Measurements from ENCODE around the gene NUFIP1.

DNA sequence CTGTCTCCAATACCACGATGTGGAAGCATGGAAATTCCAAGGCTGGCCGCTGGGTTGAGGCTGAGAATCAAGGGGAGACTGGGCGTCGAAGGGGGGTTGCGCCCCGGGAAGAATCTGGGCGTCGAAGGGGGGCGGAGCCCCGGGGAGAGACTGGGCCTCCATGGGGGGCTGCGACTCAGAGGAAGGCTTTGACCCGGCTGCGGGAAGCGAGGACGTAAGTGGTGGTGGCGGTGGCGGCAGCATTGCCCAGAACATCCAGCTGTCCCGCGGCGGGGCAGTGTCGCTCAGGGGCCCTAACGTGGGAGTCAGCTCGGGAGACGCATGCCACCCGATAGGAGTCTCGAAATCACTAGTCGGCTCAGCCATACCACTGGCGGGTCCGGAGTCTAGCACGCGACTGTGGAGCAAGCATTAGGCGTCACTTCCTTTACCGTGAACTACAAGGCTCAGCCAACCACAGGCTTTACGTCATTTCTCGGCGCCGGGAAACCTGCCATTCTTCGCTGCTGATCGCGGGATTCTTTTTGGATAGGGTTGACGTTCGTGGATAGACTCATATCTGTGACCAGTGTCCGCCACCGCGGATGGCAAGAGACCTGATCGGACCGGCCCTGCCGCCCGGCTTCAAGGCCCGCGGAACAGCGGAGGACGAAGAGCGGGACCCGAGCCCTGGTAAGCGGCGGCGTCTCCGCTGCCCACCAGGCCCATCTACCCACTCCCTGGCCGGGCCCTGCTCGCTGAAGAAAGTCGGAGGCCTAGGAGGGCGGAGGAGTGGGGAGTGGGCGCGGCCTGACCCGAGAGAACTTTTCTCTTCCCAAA is at the start of gene NUFIP1, which contains the start of gene GPALPP1:
- TF ChIP-seq CTCF (conservative IDR thresholded peaks at IDR 0.05; ENCODE audit: low read depth in 2 of 2) (no peak), EZH2 (IDR thresholded peaks at IDR 0.05; ENCODE audit: low read depth, unreplicated experiment) (no peak), EZH2phosphoT487 (IDR thresholded peaks at IDR 0.05; ENCODE audit: unreplicated experiment) (no peak), ETS1 (IDR thresholded peaks at IDR 0.05) (peak; percentile 76), POLR2AphosphoS5 (IDR thresholded peaks at IDR 0.05; ENCODE audit: low read depth) (peak; percentile 87), JUNB (IDR thresholded peaks at IDR 0.05; ENCODE audit: unreplicated experiment) (no peak), ZNF114 (CRISPR knock-in tag; IDR thresholded peaks at IDR 0.05) (no peak), CREB1 (CRISPR knock-in tag; IDR thresholded peaks at IDR 0.05; ENCODE audit: low read depth) (peak; percentile 98), ZNF331 (CRISPR knock-in tag; IDR thresholded peaks at IDR 0.05; ENCODE audit: low read depth) (no peak)
- TF ChIP-seq, protein P1, sequence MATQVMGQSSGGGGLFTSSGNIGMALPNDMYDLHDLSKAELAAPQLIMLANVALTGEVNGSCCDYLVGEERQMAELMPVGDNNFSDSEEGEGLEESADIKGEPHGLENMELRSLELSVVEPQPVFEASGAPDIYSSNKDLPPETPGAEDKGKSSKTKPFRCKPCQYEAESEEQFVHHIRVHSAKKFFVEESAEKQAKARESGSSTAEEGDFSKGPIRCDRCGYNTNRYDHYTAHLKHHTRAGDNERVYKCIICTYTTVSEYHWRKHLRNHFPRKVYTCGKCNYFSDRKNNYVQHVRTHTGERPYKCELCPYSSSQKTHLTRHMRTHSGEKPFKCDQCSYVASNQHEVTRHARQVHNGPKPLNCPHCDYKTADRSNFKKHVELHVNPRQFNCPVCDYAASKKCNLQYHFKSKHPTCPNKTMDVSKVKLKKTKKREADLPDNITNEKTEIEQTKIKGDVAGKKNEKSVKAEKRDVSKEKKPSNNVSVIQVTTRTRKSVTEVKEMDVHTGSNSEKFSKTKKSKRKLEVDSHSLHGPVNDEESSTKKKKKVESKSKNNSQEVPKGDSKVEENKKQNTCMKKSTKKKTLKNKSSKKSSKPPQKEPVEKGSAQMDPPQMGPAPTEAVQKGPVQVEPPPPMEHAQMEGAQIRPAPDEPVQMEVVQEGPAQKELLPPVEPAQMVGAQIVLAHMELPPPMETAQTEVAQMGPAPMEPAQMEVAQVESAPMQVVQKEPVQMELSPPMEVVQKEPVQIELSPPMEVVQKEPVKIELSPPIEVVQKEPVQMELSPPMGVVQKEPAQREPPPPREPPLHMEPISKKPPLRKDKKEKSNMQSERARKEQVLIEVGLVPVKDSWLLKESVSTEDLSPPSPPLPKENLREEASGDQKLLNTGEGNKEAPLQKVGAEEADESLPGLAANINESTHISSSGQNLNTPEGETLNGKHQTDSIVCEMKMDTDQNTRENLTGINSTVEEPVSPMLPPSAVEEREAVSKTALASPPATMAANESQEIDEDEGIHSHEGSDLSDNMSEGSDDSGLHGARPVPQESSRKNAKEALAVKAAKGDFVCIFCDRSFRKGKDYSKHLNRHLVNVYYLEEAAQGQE (IDR thresholded peaks at IDR 0.05; ENCODE audit: unreplicated experiment) = no peak
- TF ChIP-seq, protein P2, sequence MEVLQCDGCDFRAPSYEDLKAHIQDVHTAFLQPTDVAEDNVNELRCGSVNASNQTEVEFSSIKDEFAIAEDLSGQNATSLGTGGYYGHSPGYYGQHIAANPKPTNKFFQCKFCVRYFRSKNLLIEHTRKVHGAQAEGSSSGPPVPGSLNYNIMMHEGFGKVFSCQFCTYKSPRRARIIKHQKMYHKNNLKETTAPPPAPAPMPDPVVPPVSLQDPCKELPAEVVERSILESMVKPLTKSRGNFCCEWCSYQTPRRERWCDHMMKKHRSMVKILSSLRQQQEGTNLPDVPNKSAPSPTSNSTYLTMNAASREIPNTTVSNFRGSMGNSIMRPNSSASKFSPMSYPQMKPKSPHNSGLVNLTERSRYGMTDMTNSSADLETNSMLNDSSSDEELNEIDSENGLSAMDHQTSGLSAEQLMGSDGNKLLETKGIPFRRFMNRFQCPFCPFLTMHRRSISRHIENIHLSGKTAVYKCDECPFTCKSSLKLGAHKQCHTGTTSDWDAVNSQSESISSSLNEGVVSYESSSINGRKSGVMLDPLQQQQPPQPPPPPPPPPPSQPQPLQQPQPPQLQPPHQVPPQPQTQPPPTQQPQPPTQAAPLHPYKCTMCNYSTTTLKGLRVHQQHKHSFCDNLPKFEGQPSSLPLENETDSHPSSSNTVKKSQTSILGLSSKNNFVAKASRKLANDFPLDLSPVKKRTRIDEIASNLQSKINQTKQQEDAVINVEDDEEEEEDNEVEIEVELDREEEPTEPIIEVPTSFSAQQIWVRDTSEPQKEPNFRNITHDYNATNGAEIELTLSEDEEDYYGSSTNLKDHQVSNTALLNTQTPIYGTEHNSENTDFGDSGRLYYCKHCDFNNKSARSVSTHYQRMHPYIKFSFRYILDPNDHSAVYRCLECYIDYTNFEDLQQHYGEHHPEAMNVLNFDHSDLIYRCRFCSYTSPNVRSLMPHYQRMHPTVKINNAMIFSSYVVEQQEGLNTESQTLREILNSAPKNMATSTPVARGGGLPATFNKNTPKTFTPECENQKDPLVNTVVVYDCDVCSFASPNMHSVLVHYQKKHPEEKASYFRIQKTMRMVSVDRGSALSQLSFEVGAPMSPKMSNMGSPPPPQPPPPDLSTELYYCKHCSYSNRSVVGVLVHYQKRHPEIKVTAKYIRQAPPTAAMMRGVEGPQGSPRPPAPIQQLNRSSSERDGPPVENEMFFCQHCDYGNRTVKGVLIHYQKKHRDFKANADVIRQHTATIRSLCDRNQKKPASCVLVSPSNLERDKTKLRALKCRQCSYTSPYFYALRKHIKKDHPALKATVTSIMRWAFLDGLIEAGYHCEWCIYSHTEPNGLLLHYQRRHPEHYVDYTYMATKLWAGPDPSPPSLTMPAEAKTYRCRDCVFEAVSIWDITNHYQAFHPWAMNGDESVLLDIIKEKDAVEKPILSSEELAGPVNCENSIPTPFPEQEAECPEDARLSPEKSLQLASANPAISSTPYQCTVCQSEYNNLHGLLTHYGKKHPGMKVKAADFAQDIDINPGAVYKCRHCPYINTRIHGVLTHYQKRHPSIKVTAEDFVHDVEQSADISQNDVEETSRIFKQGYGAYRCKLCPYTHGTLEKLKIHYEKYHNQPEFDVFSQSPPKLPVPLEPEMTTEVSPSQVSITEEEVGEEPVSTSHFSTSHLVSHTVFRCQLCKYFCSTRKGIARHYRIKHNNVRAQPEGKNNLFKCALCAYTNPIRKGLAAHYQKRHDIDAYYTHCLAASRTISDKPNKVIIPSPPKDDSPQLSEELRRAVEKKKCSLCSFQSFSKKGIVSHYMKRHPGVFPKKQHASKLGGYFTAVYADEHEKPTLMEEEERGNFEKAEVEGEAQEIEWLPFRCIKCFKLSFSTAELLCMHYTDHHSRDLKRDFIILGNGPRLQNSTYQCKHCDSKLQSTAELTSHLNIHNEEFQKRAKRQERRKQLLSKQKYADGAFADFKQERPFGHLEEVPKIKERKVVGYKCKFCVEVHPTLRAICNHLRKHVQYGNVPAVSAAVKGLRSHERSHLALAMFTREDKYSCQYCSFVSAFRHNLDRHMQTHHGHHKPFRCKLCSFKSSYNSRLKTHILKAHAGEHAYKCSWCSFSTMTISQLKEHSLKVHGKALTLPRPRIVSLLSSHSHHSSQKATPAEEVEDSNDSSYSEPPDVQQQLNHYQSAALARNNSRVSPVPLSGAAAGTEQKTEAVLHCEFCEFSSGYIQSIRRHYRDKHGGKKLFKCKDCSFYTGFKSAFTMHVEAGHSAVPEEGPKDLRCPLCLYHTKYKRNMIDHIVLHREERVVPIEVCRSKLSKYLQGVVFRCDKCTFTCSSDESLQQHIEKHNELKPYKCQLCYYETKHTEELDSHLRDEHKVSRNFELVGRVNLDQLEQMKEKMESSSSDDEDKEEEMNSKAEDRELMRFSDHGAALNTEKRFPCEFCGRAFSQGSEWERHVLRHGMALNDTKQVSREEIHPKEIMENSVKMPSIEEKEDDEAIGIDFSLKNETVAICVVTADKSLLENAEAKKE (CRISPR knock-in tag; IDR thresholded peaks at IDR 0.05) = no peak
